ENCODE results near the gene MLLT1.

- no peak for TF ChIP-seq POLR2A (IDR thresholded peaks at IDR 0.05; ENCODE audit: borderline replicate concordance, extremely low read depth, insufficient read depth, insufficient read length)
- TF ChIP-seq, protein P1, sequence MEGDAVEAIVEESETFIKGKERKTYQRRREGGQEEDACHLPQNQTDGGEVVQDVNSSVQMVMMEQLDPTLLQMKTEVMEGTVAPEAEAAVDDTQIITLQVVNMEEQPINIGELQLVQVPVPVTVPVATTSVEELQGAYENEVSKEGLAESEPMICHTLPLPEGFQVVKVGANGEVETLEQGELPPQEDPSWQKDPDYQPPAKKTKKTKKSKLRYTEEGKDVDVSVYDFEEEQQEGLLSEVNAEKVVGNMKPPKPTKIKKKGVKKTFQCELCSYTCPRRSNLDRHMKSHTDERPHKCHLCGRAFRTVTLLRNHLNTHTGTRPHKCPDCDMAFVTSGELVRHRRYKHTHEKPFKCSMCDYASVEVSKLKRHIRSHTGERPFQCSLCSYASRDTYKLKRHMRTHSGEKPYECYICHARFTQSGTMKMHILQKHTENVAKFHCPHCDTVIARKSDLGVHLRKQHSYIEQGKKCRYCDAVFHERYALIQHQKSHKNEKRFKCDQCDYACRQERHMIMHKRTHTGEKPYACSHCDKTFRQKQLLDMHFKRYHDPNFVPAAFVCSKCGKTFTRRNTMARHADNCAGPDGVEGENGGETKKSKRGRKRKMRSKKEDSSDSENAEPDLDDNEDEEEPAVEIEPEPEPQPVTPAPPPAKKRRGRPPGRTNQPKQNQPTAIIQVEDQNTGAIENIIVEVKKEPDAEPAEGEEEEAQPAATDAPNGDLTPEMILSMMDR (IDR thresholded peaks at IDR 0.05 in 2 of 3, conservative IDR thresholded peaks at IDR 0.05 in 1 of 3; ENCODE audit: borderline replicate concordance in 1 of 3, insufficient read depth in 1 of 3, low read depth in 2 of 3, low read length in 2 of 3), result no peak
- TF ChIP-seq, protein P2, sequence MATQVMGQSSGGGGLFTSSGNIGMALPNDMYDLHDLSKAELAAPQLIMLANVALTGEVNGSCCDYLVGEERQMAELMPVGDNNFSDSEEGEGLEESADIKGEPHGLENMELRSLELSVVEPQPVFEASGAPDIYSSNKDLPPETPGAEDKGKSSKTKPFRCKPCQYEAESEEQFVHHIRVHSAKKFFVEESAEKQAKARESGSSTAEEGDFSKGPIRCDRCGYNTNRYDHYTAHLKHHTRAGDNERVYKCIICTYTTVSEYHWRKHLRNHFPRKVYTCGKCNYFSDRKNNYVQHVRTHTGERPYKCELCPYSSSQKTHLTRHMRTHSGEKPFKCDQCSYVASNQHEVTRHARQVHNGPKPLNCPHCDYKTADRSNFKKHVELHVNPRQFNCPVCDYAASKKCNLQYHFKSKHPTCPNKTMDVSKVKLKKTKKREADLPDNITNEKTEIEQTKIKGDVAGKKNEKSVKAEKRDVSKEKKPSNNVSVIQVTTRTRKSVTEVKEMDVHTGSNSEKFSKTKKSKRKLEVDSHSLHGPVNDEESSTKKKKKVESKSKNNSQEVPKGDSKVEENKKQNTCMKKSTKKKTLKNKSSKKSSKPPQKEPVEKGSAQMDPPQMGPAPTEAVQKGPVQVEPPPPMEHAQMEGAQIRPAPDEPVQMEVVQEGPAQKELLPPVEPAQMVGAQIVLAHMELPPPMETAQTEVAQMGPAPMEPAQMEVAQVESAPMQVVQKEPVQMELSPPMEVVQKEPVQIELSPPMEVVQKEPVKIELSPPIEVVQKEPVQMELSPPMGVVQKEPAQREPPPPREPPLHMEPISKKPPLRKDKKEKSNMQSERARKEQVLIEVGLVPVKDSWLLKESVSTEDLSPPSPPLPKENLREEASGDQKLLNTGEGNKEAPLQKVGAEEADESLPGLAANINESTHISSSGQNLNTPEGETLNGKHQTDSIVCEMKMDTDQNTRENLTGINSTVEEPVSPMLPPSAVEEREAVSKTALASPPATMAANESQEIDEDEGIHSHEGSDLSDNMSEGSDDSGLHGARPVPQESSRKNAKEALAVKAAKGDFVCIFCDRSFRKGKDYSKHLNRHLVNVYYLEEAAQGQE (IDR thresholded peaks at IDR 0.05; ENCODE audit: low read depth), result no peak
- no peak for TF ChIP-seq ZFX (IDR thresholded peaks at IDR 0.05)
- no peak for TF ChIP-seq SRF (IDR thresholded peaks at IDR 0.05; ENCODE audit: low read depth)
- no peak for TF ChIP-seq CBX3 (IDR thresholded peaks at IDR 0.05; ENCODE audit: low read depth)
- TF ChIP-seq EZH2 (IDR thresholded peaks at IDR 0.05), result no peak
- TF ChIP-seq, protein P3, sequence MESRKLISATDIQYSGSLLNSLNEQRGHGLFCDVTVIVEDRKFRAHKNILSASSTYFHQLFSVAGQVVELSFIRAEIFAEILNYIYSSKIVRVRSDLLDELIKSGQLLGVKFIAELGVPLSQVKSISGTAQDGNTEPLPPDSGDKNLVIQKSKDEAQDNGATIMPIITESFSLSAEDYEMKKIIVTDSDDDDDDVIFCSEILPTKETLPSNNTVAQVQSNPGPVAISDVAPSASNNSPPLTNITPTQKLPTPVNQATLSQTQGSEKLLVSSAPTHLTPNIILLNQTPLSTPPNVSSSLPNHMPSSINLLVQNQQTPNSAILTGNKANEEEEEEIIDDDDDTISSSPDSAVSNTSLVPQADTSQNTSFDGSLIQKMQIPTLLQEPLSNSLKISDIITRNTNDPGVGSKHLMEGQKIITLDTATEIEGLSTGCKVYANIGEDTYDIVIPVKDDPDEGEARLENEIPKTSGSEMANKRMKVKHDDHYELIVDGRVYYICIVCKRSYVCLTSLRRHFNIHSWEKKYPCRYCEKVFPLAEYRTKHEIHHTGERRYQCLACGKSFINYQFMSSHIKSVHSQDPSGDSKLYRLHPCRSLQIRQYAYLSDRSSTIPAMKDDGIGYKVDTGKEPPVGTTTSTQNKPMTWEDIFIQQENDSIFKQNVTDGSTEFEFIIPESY (IDR thresholded peaks at IDR 0.05; ENCODE audit: extremely low read depth, insufficient replicate concordance, low read length), result no peak
- TF ChIP-seq EZH2phosphoT487 (IDR thresholded peaks at IDR 0.05; ENCODE audit: borderline replicate concordance), result no peak
- no peak for TF ChIP-seq MAX (IDR thresholded peaks at IDR 0.05)
- no peak for TF ChIP-seq POLR2AphosphoS5 (IDR thresholded peaks at IDR 0.05; ENCODE audit: low read depth, low read length)
- no peak for TF ChIP-seq ZNF274 (IDR thresholded peaks at IDR 0.05; ENCODE audit: low read depth, low read length)
Measured at GRCh38 chr19:6326815-6327214, 47.0 kb upstream of the MLLT1 start.
